ENCODE data around the gene RGS14.

The RGS14 gene

GRCh38 chr5:177371120-177372033 lies 13.7 kb downstream of the RGS14 start:
- H3K9me2 ChIP-seq (replicated peaks; ENCODE audit: insufficient read depth, low read length) = no peaks in the 10 kb centered on the region
- no peaks in the 10 kb centered on the region for H3K79me2 ChIP-seq (ENCODE audit: low read length)
- H3K27ac ChIP-seq (ENCODE audit: low read length) = no peak overlapping the region
- H3K4me2 ChIP-seq (ENCODE audit: low read depth, low read length) = peak overlapping the region; percentile 80
- no peaks in the 10 kb centered on the region for H4K20me1 ChIP-seq (ENCODE audit: insufficient read depth, low read length)
- H3K4me3 ChIP-seq (ENCODE audit: low read length) = peak overlapping the region; percentile 69
- H3K27me3 ChIP-seq (replicated peaks; ENCODE audit: insufficient read depth, low read length) = no peaks in the 10 kb centered on the region
- H3K4me1 ChIP-seq (ENCODE audit: low read length) = peaks cover 35% of the 10 kb centered on the region
- no peaks in the 10 kb centered on the region for H3K36me3 ChIP-seq (replicated peaks; ENCODE audit: insufficient read depth, low read length)
- peaks cover 18% of the 10 kb centered on the region for H3F3A ChIP-seq (ENCODE audit: insufficient read depth, low read length)
- H3K9me3 ChIP-seq (replicated peaks; ENCODE audit: insufficient read depth, low read length) = no peaks in the 10 kb centered on the region
- no peak for DNase-seq
- peak overlapping the region; percentile 55; the same call in 1 of the 2 replicates for H3K9ac ChIP-seq (ENCODE audit: low read length)
- H2AFZ ChIP-seq (ENCODE audit: low read length) = no peak overlapping the region
- no peak for TF ChIP-seq EZH2 (optimal IDR thresholded peaks at IDR 0.05; ENCODE audit: low read depth, low read length)
- no peak for TF ChIP-seq EZH2phosphoT487 (IDR thresholded peaks at IDR 0.05; ENCODE audit: low read length)
- TF ChIP-seq CTCF (IDR thresholded peaks at IDR 0.05; ENCODE audit: low read length) = no peak

GRCh38 chr5:177372034-177372896 lies 14.5 kb downstream of the RGS14 start:
- Histone ChIP-seq H3K9me2 (replicated peaks; ENCODE audit: insufficient read depth, low read length) (no peaks in the 10 kb centered on the region), H3K79me2 (ENCODE audit: low read length) (no peaks in the 10 kb centered on the region), H3K9me3 (replicated peaks; ENCODE audit: insufficient read depth, low read length) (no peaks in the 10 kb centered on the region), H4K20me1 (ENCODE audit: insufficient read depth, low read length) (no peaks in the 10 kb centered on the region), H3K4me2 (ENCODE audit: low read depth, low read length) (peak overlapping the region; percentile 80; the same call in 1 of the 2 replicates), H3F3A (ENCODE audit: insufficient read depth, low read length) (peaks cover 18% of the 10 kb centered on the region), H3K27me3 (replicated peaks; ENCODE audit: insufficient read depth, low read length) (no peaks in the 10 kb centered on the region), H3K36me3 (replicated peaks; ENCODE audit: insufficient read depth, low read length) (no peaks in the 10 kb centered on the region), H3K4me1 (ENCODE audit: low read length) (peaks cover 35% of the 10 kb centered on the region), H2AFZ (ENCODE audit: low read length) (no peak overlapping the region), H3K27ac (ENCODE audit: low read length) (no peak overlapping the region), H3K4me3 (ENCODE audit: low read length) (no peak overlapping the region), H3K9ac (ENCODE audit: low read length) (no peak overlapping the region)
- no peak for TF ChIP-seq EZH2 (optimal IDR thresholded peaks at IDR 0.05; ENCODE audit: low read depth, low read length)
- no peak for TF ChIP-seq CTCF (IDR thresholded peaks at IDR 0.05; ENCODE audit: low read length)
- no peak for TF ChIP-seq EZH2phosphoT487 (IDR thresholded peaks at IDR 0.05; ENCODE audit: low read length)
- DNase-seq = no peak

- TF ChIP-seq EZH2phosphoT487 (IDR thresholded peaks at IDR 0.05; ENCODE audit: low read length) (no peak), EZH2 (optimal IDR thresholded peaks at IDR 0.05; ENCODE audit: low read depth, low read length) (no peak), CTCF (IDR thresholded peaks at IDR 0.05; ENCODE audit: low read length) (no peak)
These were observed 15.2 kb downstream of the RGS14 start for GRCh38 chr5:177372910-177373309.

More at GRCh38 chr5:177372910-177373309, 15.2 kb downstream of the RGS14 start:
- no peaks in the 10 kb centered on the region for H3K9me3 ChIP-seq (replicated peaks; ENCODE audit: insufficient read depth, low read length)
- no peak overlapping the region for H3K27ac ChIP-seq (ENCODE audit: low read length)
- no peaks in the 10 kb centered on the region for H4K20me1 ChIP-seq (ENCODE audit: insufficient read depth, low read length)
- H3K36me3 ChIP-seq (replicated peaks; ENCODE audit: insufficient read depth, low read length) = no peaks in the 10 kb centered on the region
- H3F3A ChIP-seq (ENCODE audit: insufficient read depth, low read length) = peaks cover 18% of the 10 kb centered on the region
- DNase-seq = no peak
- H3K4me3 ChIP-seq (ENCODE audit: low read length) = no peak overlapping the region
- H3K9me2 ChIP-seq (replicated peaks; ENCODE audit: insufficient read depth, low read length) = no peaks in the 10 kb centered on the region
- H3K27me3 ChIP-seq (replicated peaks; ENCODE audit: insufficient read depth, low read length) = no peaks in the 10 kb centered on the region
- H3K4me2 ChIP-seq (ENCODE audit: low read depth, low read length) = peak overlapping the region; percentile 80; the same call in 1 of the 2 replicates
- H3K79me2 ChIP-seq (ENCODE audit: low read length) = no peaks in the 10 kb centered on the region
- no peak overlapping the region for H3K9ac ChIP-seq (ENCODE audit: low read length)
- H3K4me1 ChIP-seq (ENCODE audit: low read length) = peaks cover 35% of the 10 kb centered on the region
- no peak overlapping the region for H2AFZ ChIP-seq (ENCODE audit: low read length)

All from MM.1S (cell line).